Measurements from ENCODE around the gene MAP2K1.

MAP2K1 gene

DNA sequence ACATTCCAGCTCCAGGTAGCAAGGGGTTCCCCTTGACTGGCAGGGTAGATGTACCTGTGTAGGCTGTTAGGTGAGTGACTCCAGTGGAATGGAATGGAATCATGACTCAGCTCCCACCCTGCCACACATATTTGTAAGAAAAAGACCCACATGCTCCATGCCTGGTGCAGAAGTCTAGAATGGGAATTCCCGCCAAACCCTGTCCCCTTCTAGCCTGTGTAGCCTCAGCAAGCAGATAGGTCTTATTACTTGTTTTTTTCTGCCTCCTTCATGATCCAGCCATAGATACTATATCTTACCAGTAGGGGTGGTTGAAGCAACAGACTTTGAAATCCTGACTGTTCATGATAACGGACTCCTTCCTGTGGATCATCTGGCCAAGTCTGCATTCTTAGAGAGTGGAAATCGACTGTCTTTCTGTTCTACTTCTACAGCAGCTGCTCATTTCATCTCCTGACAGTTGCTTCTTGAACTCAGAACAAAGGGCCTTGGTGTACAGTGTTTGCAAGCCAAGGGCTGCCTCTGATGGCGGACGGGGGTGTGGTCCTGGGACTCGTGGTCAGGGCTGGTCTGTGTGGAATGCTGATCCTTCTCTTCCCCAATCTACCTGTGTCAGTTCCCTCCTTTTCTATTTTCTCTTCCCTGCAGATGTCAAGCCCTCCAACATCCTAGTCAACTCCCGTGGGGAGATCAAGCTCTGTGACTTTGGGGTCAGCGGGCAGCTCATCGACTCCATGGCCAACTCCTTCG is 94.6 kb downstream of the MAP2K1 start:
- TF ChIP-seq, protein P1, sequence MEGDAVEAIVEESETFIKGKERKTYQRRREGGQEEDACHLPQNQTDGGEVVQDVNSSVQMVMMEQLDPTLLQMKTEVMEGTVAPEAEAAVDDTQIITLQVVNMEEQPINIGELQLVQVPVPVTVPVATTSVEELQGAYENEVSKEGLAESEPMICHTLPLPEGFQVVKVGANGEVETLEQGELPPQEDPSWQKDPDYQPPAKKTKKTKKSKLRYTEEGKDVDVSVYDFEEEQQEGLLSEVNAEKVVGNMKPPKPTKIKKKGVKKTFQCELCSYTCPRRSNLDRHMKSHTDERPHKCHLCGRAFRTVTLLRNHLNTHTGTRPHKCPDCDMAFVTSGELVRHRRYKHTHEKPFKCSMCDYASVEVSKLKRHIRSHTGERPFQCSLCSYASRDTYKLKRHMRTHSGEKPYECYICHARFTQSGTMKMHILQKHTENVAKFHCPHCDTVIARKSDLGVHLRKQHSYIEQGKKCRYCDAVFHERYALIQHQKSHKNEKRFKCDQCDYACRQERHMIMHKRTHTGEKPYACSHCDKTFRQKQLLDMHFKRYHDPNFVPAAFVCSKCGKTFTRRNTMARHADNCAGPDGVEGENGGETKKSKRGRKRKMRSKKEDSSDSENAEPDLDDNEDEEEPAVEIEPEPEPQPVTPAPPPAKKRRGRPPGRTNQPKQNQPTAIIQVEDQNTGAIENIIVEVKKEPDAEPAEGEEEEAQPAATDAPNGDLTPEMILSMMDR (IDR thresholded peaks at IDR 0.05), result no peak

DNA sequence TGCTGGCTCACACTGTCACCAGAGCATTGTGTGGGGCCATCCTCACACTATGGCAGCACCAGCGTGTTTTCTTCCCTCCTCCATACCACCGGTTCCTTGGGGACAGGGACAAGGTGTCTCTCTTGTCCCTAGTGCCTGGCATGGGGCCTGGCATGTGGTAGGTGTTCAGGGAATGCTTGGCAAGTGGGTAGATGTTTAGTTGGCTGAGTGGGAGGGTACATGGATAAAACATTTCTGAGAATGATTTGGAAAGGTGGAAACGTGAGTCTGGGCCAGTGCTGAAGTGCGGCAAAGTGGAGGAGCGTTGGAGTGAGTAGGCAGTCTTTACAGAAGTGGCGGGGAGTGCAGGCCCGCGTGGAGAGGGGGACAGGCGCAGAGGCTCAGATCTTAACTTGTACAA is 95.8 kb downstream of the MAP2K1 start:
- TF ChIP-seq, protein P1 (IDR thresholded peaks at IDR 0.05), result no peak

DNA sequence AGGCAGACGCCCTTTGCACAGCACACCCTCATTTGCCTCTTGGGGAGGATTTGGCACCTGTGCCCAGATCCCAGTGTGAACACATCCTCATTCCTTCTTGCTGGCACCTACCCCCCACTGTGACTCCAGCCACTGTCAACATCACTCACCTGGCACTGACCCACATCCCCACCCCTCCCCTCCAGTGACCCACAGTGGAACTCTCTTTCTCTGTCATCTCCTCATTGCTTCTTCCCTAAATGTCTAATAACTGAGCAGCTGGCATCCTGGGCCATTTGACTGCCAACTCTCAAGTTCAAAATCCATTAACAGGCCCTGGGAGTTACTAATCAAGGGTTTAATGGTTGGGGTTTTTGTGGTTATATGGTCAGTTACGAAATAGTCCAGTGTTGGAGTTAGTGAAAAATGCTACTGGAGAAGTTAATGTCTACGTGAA is 96.4 kb downstream of the MAP2K1 start:
- TF ChIP-seq, protein P1 (IDR thresholded peaks at IDR 0.05), result no peak

DNA sequence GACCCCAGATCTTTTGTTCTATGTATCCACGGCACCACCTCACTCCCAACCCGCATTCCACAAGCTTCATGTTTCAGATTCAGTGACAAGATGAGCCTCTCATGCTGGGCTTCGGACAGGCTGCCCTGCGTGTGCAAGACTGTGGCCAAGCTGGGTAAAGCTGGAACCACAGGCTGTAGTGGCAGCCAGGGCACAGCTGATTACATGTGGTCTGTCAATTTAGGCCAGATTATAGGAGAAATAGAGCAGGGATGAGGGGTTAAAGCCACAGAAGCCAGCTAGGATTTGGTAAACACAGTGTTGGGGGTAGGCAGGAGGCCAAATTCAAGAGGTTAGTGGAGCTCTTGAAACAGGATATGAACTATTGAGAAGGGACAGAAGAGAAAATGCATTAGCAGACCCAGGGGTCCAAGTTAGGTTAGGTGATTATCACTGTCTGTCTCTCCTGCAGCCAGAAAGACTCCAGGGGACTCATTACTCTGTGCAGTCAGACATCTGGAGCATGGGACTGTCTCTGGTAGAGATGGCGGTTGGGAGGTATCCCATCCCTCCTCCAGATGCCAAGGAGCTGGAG is 97.9 kb downstream of the MAP2K1 start:
- TF ChIP-seq, protein P1 (IDR thresholded peaks at IDR 0.05), result no peak

DNA sequence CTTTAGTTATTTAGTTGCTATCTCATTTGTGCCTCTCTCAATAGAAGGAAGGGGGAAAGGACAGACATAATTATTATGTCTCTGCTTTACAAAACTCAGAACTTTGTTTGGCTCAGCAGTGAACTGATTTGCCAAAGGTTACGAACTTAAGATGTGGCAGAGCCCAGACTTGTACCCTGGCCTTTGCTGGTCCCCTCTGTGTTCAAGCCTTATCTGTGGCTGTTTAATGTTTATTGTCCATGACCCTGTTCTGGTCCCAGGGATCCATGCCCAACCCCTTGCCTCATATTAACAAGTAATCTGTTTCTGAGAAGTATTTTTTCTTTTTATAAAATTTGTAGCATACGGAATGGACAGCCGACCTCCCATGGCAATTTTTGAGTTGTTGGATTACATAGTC is 100.2 kb downstream of the MAP2K1 start:
- TF ChIP-seq, protein P1 (IDR thresholded peaks at IDR 0.05), result no peak

DNA sequence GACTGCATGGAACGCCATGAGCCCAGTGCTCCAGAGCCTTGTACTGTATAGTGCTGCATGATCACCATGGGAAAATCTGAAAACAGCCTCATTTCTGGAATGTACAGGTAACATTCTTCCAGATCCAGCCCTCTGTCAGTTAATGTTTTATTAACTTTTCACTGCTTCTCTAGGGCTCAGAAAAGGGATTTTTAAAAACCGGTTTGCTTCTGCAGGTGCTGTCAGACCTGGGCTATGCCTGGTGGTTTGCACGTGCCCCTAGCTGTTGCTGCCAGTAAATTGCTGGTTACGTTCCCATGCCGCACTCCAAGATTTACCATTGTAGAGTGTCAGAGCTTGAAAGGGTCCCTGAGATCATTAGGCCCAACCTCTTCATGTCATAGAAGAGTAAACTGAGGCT is 101.8 kb downstream of the MAP2K1 start:
- TF ChIP-seq, protein P1 (IDR thresholded peaks at IDR 0.05), result no peak

DNA sequence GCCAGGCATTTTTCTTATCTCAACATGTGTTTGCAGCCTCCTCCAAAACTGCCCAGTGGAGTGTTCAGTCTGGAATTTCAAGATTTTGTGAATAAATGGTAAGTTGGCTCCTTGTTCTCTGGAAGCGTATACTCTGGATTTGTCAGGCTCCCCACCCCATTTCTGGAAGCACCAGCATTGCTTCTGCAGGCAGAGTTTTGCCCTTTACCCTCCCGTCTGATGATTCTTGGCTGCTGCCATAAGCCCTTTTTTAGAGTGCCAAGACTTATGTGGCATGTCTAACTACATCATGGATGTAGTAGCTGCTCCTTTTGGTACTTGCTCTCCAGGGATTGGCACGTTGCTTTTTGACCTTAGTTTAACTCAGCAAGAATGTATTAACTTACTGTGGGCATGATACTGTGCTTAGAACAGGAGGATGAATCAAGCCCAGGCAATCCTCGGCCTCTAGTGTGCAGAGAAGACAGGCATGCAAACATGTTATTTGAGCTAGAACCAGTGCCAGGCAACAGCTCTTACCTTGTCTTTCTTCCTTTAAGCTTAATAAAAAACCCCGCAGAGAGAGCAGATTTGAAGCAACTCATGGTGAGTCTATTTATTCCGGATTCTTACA is 102.6 kb downstream of the MAP2K1 start:
- TF ChIP-seq, protein P1 (IDR thresholded peaks at IDR 0.05), result no peak

All from LNCAP (cell line).